GM23338 (cell line): ENCODE results near the gene PCBP3. TPM values are rescaled to one million over a fixed set of nuclear protein-coding genes. Genes with fewer than 3 reads are reported as not detected.

ENCODE experiments used
- ATAC-seq: fragments of 200-7000 bp; cut with Tn5 transposase; 3 replicates; pipeline ENCODE4 v1.9.1; 2020
- DNase-seq: peaks from one replicate; pipeline ENCODE4 v3.0.0-alpha.2; 2015; ENCODE audit warnings: low spot score
- H2AFZ ChIP-seq: fragments of 200-600 bp; sonication (generic); 2 replicates; pipeline ENCODE4 v1.8.0; 2016; ENCODE audit warnings: antibody characterized with exemption, mild to moderate bottlenecking, moderate library complexity
- H3F3A ChIP-seq: fragments of 200-600 bp; sonication (generic); replicated peaks from 2 replicates; pipeline ENCODE4 v1.8.0; 2017; ENCODE audit warnings: antibody characterized with exemption, mixed run types, low read depth
- H3K27ac ChIP-seq: fragments of 200-600 bp; sonication (generic); 2 replicates; pipeline ENCODE4 v1.6.1; 2016; ENCODE audit warnings: low read depth
- H3K27me3 ChIP-seq: fragments of 200-600 bp; sonication (generic); 2 replicates; pipeline ENCODE4 v1.8.0; 2016; ENCODE audit warnings: mild to moderate bottlenecking, mixed run types, moderate library complexity; ENCODE audit not compliant: insufficient read depth
- H3K36me3 ChIP-seq: fragments of 200-600 bp; sonication (generic); 2 replicates; pipeline ENCODE4 v1.8.0; 2016; ENCODE audit warnings: mild to moderate bottlenecking; ENCODE audit not compliant: insufficient read depth
- H3K4me1 ChIP-seq: fragments of 200-600 bp; sonication (generic); 2 replicates; pipeline ENCODE4 v1.8.0; 2016; ENCODE audit warnings: mild to moderate bottlenecking, moderate library complexity; ENCODE audit not compliant: insufficient read depth
- H3K4me2 ChIP-seq: fragments of 200-600 bp; sonication (generic); 2 replicates; pipeline ENCODE4 v1.7.1; 2017; ENCODE audit warnings: mixed run types
- H3K4me3 ChIP-seq: fragments of 200-600 bp; sonication (generic); 2 replicates; pipeline ENCODE4 v1.6.1; 2016; ENCODE audit warnings: mixed run types
- H3K79me2 ChIP-seq: fragments of 200-600 bp; sonication (generic); replicated peaks from 2 replicates; pipeline ENCODE4 v1.8.0; 2017; ENCODE audit warnings: mild to moderate bottlenecking; ENCODE audit not compliant: insufficient read depth
- H3K9me2 ChIP-seq: fragments of 200-600 bp; sonication (generic); 2 replicates; pipeline ENCODE4 v1.8.0; 2017; ENCODE audit not compliant: insufficient read depth
- H4K20me1 ChIP-seq: fragments of 200-600 bp; sonication (generic); replicated peaks from 2 replicates; pipeline ENCODE4 v1.8.0; 2017; ENCODE audit warnings: mild to moderate bottlenecking; ENCODE audit not compliant: insufficient read depth
- H3K27ac Mint-ChIP-seq: 2 replicates; pipeline ENCODE4 v1.8.0; 2020; ENCODE audit warnings: inconsistent platforms, mild to moderate bottlenecking, moderate library complexity, mixed read lengths
- H3K27me3 Mint-ChIP-seq: 3 replicates; pipeline ENCODE4 v1.8.0; 2022; ENCODE audit warnings: low read depth, mild to moderate bottlenecking, moderate library complexity, mixed read lengths, inconsistent platforms; ENCODE audit not compliant: insufficient read depth, poor library complexity
- H3K36me3 Mint-ChIP-seq: 3 replicates; pipeline ENCODE4 v1.8.0; 2021; ENCODE audit warnings: low read depth, mild to moderate bottlenecking, inconsistent platforms, moderate library complexity, mixed read lengths
- H3K4me1 Mint-ChIP-seq: 3 replicates; pipeline ENCODE4 v1.8.0; 2020; ENCODE audit warnings: mild to moderate bottlenecking, inconsistent platforms, mixed read lengths
- H3K4me3 Mint-ChIP-seq: 3 replicates; pipeline ENCODE4 v1.8.0; 2021; ENCODE audit warnings: moderate library complexity, mild to moderate bottlenecking, inconsistent platforms, mixed read lengths
- H3K9me3 Mint-ChIP-seq: 3 replicates; pipeline ENCODE4 v1.8.0; 2020; ENCODE audit warnings: moderate library complexity, mild to moderate bottlenecking, inconsistent platforms, mixed read lengths
- CREB1 ChIP-seq: fragments of 250-450 bp; sonication (Bioruptor Pico); IDR thresholded peaks from 2 replicates; pipeline ENCODE4 v1.5.0; 2020; ENCODE audit warnings: low read depth, mild to moderate bottlenecking, moderate library complexity
- CTCF ChIP-seq, 2 experiments: fragments of 200-600 bp in 1 of 2; sonication (generic) in 1 of 2; conservative IDR thresholded peaks; 2 replicates each; pipeline versions ENCODE4 v1.5.1 to v1.6.1; 2016 to 2017; ENCODE audit warnings: antibody characterized with exemption in 2 of 2, low read depth in 2 of 2, mild to moderate bottlenecking in 2 of 2, moderate library complexity in 1 of 2
- EZH2 ChIP-seq: fragments of 200-600 bp; sonication (generic); IDR thresholded peaks from one replicate; pipeline ENCODE4 v1.8.0; 2017; ENCODE audit warnings: antibody characterized with exemption, mild to moderate bottlenecking, low read depth; ENCODE audit not compliant: unreplicated experiment
- EZH2phosphoT487 ChIP-seq: fragments of 200-600 bp; sonication (generic); IDR thresholded peaks from one replicate; pipeline ENCODE4 v1.8.1; 2018; ENCODE audit warnings: antibody characterized with exemption; ENCODE audit not compliant: unreplicated experiment
- JUNB ChIP-seq: IDR thresholded peaks from one replicate; pipeline ENCODE4 v1.6.1; 2016; ENCODE audit warnings: antibody characterized with exemption; ENCODE audit not compliant: unreplicated experiment
- NANOG ChIP-seq: IDR thresholded peaks from 2 replicates; pipeline ENCODE4 v1.6.1; 2016; ENCODE audit warnings: antibody characterized with exemption, borderline replicate concordance
- POLR2AphosphoS5 ChIP-seq: IDR thresholded peaks from 2 replicates; pipeline ENCODE4 v1.6.1; 2016; ENCODE audit warnings: antibody characterized with exemption, low read depth
- STAT1 ChIP-seq: IDR thresholded peaks from one replicate; pipeline ENCODE4 v1.6.1; 2016; ENCODE audit warnings: antibody characterized with exemption; ENCODE audit not compliant: unreplicated experiment
- ZNF114 ChIP-seq: fragments of 250-450 bp; sonication (Bioruptor Pico); IDR thresholded peaks from 2 replicates; pipeline ENCODE4 v1.5.0; 2020; ENCODE audit warnings: mild to moderate bottlenecking, moderate library complexity
- ZNF331 ChIP-seq: fragments of 250-450 bp; sonication (Bioruptor Pico); IDR thresholded peaks from 2 replicates; pipeline ENCODE4 v1.5.0; 2020; ENCODE audit warnings: low read depth, mild to moderate bottlenecking, moderate library complexity
- polyA plus RNA-seq: library from polyadenylated mRNA; unstranded; fragments of >200 nt; fragmentation: Nextera tagmentation; extraction: Ambion mirVana; gene quantifications from 2 replicates; pipeline ENCODE4 v1.2.1, GENCODE V29; 2016
- total RNA-seq: library from RNA; depleted of rRNA; stranded (reverse); fragments of >200 nt; shearing (Covaris generic); gene quantifications from 2 replicates; pipeline ENCODE4 v1.2.3, GENCODE V29; 2014
- TF ChIP-seq, protein P1 (sequence below): fragments of 250-450 bp; sonication (Bioruptor Pico); IDR thresholded peaks from 2 replicates; pipeline ENCODE4 v1.5.0; 2020; ENCODE audit warnings: mild to moderate bottlenecking, moderate library complexity
- TF ChIP-seq, protein P2 (sequence below): IDR thresholded peaks from 2 replicates; pipeline ENCODE4 v1.6.1; 2016; ENCODE audit warnings: antibody characterized with exemption
- TF ChIP-seq, protein P3 (sequence below): IDR thresholded peaks from one replicate; pipeline ENCODE4 v1.6.1; 2018; ENCODE audit warnings: antibody characterized with exemption; ENCODE audit not compliant: unreplicated experiment

Gene PCBP3
- total and polyA plus RNA-seq, 2 experiments from 2014 or later = 7.1 to 9.1 TPM

DNA sequence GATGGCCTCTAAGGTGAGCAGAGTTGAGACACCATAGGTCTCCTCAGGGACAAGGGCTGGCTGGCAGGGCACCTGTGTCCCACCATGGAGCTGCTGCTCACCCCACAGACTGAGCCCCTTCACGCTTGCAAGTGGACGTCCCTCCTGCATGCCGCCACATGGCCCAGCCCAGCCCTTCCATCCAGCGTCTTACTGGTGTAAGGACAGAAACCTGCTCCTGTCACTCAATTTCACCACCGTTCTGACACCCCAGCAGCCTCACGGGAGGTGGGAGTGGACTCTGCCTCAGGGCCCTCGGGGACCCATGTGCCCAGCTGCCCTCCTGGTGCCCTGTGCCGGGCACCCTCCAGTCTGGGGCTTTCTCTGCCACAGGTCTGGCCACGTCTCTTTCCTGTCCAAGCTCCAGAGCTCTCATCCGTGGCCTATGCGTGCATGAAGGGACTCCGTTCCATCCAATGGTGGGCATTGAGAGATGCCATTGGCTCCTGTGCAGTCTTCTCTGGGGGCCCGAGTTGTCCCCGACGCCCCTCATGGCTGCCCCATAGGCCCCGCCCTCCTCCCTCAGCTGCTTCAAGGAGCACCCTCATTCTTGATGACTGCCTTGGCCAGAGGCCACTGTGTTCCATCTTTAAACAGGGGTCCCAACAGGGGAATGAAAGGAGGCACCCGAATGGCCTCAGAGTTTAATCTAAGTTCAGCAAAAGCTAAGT is 295.4 kb downstream of the PCBP3 start:
- no peak overlapping the region for H3K4me3 ChIP-seq
- no peak overlapping the region for H3K27ac ChIP-seq
- Mint-ChIP-seq H3K9me3 (peaks cover 26% of the 10 kb centered on the region), H3K4me1 (no peaks in the 10 kb centered on the region; the same call in 2 of the 3 replicates), H3K4me3 (no peak overlapping the region), H3K36me3 (peaks cover 3% of the 10 kb centered on the region; the same call in 2 of the 3 replicates), H3K27ac (no peak overlapping the region), H3K27me3 (peaks cover 11% of the 10 kb centered on the region)
- DNase-seq (no peak), ATAC-seq (no peak)
- H3K36me3 ChIP-seq = no peaks in the 10 kb centered on the region
- no peak overlapping the region for H2AFZ ChIP-seq
- no peaks in the 10 kb centered on the region for H4K20me1 ChIP-seq
- H3K4me1 ChIP-seq = no peaks in the 10 kb centered on the region
- no peaks in the 10 kb centered on the region for H3K9me2 ChIP-seq
- H3K27me3 ChIP-seq = no peaks in the 10 kb centered on the region
- TF ChIP-seq, protein P1, sequence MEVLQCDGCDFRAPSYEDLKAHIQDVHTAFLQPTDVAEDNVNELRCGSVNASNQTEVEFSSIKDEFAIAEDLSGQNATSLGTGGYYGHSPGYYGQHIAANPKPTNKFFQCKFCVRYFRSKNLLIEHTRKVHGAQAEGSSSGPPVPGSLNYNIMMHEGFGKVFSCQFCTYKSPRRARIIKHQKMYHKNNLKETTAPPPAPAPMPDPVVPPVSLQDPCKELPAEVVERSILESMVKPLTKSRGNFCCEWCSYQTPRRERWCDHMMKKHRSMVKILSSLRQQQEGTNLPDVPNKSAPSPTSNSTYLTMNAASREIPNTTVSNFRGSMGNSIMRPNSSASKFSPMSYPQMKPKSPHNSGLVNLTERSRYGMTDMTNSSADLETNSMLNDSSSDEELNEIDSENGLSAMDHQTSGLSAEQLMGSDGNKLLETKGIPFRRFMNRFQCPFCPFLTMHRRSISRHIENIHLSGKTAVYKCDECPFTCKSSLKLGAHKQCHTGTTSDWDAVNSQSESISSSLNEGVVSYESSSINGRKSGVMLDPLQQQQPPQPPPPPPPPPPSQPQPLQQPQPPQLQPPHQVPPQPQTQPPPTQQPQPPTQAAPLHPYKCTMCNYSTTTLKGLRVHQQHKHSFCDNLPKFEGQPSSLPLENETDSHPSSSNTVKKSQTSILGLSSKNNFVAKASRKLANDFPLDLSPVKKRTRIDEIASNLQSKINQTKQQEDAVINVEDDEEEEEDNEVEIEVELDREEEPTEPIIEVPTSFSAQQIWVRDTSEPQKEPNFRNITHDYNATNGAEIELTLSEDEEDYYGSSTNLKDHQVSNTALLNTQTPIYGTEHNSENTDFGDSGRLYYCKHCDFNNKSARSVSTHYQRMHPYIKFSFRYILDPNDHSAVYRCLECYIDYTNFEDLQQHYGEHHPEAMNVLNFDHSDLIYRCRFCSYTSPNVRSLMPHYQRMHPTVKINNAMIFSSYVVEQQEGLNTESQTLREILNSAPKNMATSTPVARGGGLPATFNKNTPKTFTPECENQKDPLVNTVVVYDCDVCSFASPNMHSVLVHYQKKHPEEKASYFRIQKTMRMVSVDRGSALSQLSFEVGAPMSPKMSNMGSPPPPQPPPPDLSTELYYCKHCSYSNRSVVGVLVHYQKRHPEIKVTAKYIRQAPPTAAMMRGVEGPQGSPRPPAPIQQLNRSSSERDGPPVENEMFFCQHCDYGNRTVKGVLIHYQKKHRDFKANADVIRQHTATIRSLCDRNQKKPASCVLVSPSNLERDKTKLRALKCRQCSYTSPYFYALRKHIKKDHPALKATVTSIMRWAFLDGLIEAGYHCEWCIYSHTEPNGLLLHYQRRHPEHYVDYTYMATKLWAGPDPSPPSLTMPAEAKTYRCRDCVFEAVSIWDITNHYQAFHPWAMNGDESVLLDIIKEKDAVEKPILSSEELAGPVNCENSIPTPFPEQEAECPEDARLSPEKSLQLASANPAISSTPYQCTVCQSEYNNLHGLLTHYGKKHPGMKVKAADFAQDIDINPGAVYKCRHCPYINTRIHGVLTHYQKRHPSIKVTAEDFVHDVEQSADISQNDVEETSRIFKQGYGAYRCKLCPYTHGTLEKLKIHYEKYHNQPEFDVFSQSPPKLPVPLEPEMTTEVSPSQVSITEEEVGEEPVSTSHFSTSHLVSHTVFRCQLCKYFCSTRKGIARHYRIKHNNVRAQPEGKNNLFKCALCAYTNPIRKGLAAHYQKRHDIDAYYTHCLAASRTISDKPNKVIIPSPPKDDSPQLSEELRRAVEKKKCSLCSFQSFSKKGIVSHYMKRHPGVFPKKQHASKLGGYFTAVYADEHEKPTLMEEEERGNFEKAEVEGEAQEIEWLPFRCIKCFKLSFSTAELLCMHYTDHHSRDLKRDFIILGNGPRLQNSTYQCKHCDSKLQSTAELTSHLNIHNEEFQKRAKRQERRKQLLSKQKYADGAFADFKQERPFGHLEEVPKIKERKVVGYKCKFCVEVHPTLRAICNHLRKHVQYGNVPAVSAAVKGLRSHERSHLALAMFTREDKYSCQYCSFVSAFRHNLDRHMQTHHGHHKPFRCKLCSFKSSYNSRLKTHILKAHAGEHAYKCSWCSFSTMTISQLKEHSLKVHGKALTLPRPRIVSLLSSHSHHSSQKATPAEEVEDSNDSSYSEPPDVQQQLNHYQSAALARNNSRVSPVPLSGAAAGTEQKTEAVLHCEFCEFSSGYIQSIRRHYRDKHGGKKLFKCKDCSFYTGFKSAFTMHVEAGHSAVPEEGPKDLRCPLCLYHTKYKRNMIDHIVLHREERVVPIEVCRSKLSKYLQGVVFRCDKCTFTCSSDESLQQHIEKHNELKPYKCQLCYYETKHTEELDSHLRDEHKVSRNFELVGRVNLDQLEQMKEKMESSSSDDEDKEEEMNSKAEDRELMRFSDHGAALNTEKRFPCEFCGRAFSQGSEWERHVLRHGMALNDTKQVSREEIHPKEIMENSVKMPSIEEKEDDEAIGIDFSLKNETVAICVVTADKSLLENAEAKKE (CRISPR knock-in tag) = no peak
- TF ChIP-seq EZH2 (no peak), NANOG (no peak), CTCF (conservative IDR thresholded peaks at IDR 0.05; ENCODE audit: low read depth in 2 of 2) (no peak), STAT1 (no peak), CREB1 (CRISPR knock-in tag) (no peak), EZH2phosphoT487 (no peak), POLR2AphosphoS5 (no peak), ZNF331 (no peak), JUNB (no peak), ZNF114 (CRISPR knock-in tag) (no peak)
- TF ChIP-seq, protein P2, sequence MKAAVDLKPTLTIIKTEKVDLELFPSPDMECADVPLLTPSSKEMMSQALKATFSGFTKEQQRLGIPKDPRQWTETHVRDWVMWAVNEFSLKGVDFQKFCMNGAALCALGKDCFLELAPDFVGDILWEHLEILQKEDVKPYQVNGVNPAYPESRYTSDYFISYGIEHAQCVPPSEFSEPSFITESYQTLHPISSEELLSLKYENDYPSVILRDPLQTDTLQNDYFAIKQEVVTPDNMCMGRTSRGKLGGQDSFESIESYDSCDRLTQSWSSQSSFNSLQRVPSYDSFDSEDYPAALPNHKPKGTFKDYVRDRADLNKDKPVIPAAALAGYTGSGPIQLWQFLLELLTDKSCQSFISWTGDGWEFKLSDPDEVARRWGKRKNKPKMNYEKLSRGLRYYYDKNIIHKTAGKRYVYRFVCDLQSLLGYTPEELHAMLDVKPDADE = no peak
- TF ChIP-seq, protein P3, sequence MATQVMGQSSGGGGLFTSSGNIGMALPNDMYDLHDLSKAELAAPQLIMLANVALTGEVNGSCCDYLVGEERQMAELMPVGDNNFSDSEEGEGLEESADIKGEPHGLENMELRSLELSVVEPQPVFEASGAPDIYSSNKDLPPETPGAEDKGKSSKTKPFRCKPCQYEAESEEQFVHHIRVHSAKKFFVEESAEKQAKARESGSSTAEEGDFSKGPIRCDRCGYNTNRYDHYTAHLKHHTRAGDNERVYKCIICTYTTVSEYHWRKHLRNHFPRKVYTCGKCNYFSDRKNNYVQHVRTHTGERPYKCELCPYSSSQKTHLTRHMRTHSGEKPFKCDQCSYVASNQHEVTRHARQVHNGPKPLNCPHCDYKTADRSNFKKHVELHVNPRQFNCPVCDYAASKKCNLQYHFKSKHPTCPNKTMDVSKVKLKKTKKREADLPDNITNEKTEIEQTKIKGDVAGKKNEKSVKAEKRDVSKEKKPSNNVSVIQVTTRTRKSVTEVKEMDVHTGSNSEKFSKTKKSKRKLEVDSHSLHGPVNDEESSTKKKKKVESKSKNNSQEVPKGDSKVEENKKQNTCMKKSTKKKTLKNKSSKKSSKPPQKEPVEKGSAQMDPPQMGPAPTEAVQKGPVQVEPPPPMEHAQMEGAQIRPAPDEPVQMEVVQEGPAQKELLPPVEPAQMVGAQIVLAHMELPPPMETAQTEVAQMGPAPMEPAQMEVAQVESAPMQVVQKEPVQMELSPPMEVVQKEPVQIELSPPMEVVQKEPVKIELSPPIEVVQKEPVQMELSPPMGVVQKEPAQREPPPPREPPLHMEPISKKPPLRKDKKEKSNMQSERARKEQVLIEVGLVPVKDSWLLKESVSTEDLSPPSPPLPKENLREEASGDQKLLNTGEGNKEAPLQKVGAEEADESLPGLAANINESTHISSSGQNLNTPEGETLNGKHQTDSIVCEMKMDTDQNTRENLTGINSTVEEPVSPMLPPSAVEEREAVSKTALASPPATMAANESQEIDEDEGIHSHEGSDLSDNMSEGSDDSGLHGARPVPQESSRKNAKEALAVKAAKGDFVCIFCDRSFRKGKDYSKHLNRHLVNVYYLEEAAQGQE = no peak
- no peaks in the 10 kb centered on the region for H3F3A ChIP-seq
- no peaks in the 10 kb centered on the region for H3K79me2 ChIP-seq
- H3K4me2 ChIP-seq = no peak overlapping the region
